Cerebellar nuclear complex (tissue), 1 donor: ENCODE data around the gene RAD51B.

Experiments
- DNase-seq, 2 experiments: peaks; one replicate each; lab custom pipeline; 2025; lab: John Stamatoyannopoulos, UW

RAD51B gene

GRCh38 chr14:68331991-68332390 lies 512.4 kb downstream of the RAD51B start:
- DNase-seq: no peak

GRCh38 chr14:68333262-68333661 lies 513.7 kb downstream of the RAD51B start:
- DNase-seq: no peak

- DNase-seq: no peak
Measured at GRCh38 chr14:68335312-68335711, 515.7 kb downstream of the RAD51B start.

- no peak for DNase-seq
Measured at GRCh38 chr14:68336165-68336564, 516.6 kb downstream of the RAD51B start.

GRCh38 chr14:68337279-68337678 lies 517.7 kb downstream of the RAD51B start:
- DNase-seq: no peak

GRCh38 chr14:68340262-68340661 lies 520.7 kb downstream of the RAD51B start:
- no peak for DNase-seq

- no peak for DNase-seq
Measured at GRCh38 chr14:68341411-68342212, 522.0 kb downstream of the RAD51B start.

- DNase-seq: no peak
Measured at GRCh38 chr14:68342216-68342763, 522.7 kb downstream of the RAD51B start.

GRCh38 chr14:68343534-68344118 lies 524.0 kb downstream of the RAD51B start:
- DNase-seq: no peak

GRCh38 chr14:68345738-68346137 lies 526.2 kb downstream of the RAD51B start:
- no peak for DNase-seq

GRCh38 chr14:68346556-68347343 lies 527.2 kb downstream of the RAD51B start:
- no peak for DNase-seq

GRCh38 chr14:68349900-68350629 lies 530.5 kb downstream of the RAD51B start:
- no peak for DNase-seq

- DNase-seq: no peak
Measured at GRCh38 chr14:68355415-68355814, 535.8 kb downstream of the RAD51B start.

- no peak for DNase-seq
Measured at GRCh38 chr14:68357777-68358176, 538.2 kb downstream of the RAD51B start.

GRCh38 chr14:68358500-68358899 lies 538.9 kb downstream of the RAD51B start:
- no peak for DNase-seq

- no peak for DNase-seq
Measured at GRCh38 chr14:68359022-68359836, 539.6 kb downstream of the RAD51B start.

GRCh38 chr14:68359837-68360552 lies 540.4 kb downstream of the RAD51B start:
- DNase-seq: no peak

- no peak for DNase-seq
Measured at GRCh38 chr14:68361231-68361630, 541.7 kb downstream of the RAD51B start.

- DNase-seq: no peak
Measured at GRCh38 chr14:68362846-68363245, 543.3 kb downstream of the RAD51B start.

- no peak for DNase-seq
Measured at GRCh38 chr14:68363466-68363842, 543.9 kb downstream of the RAD51B start.
